Measurements from ENCODE around the gene ZBTB42.
"Not testable (repeated sequence)": the region's sequence is repeated elsewhere in the genome, so short reads cannot be mapped to it uniquely, and the experiment has no call there.

Gene ZBTB42

DNA sequence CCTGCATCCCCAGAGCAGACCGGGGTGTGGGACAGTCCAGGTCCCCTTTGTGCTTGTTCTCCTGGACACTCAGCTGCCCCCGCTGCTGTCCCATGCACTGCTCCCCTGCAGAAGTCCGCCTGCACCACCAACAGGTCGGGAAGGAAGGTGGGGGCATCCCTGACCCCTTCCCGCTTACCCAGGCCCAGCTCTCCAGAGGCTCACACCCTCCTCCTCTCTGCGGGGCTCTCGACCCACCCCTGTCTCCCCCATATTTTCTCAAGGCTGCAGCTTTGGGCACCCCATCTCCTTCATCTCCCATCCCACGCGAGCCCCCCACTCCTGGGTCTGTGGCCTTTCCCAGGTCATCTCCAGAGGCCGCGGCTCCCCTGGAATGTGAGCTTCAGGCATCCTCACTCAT, 9.4 kb downstream of the ZBTB42 start:
- no peak for DNase-seq (ENCODE audit: low read depth)

DNA sequence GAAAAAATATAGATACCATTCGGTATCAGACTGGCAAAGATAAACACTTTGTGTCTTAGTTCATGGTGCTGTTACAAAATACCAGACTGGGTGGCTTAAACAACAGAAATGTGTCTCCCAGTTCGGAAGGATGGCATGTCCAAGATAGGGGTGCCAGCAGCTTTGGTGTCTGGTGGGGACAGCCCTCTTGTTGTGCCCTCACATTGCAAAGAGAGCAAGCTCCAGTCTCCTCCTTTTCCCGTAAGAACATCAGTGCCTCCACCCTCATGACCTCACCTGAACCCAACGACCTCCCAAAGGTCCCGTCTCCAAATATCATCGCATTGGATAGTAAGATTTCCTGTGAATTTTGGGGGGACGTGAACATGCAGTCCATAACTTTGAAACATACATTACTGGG, 12.4 kb downstream of the ZBTB42 start:
- DNase-seq (ENCODE audit: low read depth), result no peak

DNA sequence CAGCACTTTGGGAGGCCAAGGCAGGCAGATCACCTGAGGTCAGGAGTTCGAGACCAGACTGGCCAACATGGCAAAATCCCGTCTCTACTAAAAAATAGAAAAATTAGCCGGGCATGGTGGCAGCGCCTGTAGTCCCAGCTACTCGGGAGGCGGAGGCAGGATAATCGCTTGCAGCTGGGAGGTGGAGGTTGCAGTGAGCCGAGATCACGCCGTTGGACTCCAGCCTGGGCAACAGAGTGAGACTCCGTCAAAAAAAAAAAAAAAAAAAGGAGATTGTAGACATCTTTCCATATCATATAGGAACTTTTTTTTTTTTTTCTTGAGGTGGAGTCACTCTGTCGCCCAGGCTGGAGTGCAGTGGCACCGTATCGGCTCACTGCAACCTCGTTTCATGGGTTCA, 13.8 kb downstream of the ZBTB42 start:
- not testable (repeated sequence) for DNase-seq (ENCODE audit: low read depth)

DNA sequence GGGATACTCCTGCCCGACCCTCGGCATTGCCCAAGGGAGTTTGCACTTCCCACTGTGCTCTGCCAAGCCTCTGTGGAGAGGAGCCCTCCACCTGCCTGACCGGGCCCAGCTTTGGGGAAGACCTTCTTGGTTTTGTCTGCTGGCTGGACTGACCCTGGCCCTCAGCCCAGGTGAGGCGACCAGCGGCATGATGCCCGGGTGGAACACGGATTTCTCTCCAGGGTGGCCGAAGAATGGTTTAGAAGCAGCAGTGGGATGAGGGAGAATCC, 15.6 kb downstream of the ZBTB42 start:
- no peak for DNase-seq (ENCODE audit: low read depth)

DNA sequence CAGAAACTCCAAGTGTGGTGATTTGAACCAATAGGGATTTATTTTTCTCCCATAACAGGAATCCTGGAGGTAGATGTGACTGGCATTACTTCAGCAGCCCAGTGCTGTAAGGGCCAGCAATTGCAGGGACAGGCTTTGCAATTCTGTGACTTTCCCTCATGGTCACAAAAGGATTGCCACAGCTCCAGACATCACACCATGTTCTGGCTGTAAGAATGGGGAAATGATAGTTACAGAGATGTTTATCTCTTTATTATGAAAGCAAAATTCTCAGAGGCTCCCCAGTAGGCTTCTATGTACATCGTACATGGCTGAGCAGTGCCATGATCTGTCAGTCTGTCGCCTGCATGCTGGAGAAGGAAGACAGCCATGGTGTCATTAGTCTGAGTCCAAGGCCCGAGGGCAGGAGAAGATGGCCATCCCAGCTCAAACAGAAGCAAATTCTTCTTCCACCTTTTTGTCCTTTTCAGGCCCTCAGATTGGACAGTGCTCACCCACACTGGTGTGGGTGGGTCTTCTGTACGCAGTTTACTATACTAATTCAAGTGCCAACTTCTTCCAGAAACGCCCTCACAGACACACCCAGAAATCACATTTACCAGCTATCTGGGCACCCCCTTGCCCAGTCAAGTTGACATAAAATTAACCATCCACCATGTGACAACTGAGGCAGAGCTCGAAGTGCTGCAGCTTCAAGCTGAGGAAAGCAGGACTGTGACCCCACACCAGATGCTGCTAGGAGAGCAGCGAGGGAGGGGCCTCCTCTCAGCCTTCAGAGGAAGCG, 17.2 kb downstream of the ZBTB42 start:
- DNase-seq (ENCODE audit: low read depth), result no peak

DNA sequence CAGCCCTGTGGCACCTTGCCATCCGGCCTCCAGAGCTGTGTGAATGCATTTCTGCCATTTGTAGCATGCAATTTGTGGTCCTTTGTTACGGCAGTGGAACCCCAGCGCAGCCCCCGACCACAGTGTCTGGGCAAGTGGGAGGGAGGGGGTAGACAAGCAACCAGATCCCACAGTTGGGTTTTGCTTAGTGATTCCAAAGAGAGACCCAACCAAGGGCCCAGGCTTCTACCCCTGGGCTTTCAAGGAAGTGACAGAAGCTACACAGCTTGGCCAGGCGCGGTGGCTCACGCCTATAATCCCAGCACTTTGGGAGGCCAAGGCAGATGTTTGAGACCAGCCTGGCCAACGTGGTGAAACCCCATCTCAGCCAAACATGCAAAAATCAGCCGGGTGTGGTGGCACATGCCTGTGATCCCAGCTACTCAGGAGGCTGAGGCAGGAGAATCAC, 17.8 kb downstream of the ZBTB42 start:
- no peak for DNase-seq (ENCODE audit: low read depth)

DNA sequence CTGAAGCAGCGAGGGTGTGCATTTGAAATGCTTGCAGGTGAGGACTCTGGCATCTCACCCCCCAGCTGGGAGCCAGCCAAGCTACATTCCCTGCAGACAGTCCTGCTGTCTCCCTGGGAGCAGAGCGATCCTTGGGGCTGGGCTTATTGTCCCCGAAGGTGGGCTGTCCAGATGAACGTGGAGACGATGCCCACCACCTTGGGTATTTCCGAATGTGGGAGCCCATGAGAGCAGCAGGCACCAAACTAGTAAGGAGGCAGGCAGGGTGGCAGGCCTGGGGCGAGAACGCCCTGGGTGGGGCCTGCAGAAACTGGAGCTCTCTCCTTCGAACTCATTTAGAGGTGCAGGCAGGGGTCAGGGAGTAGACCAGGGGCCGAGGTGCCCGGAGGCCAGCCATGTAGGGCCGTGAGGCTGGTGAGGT, 18.5 kb downstream of the ZBTB42 start:
- no peak for DNase-seq (ENCODE audit: low read depth)

DNA sequence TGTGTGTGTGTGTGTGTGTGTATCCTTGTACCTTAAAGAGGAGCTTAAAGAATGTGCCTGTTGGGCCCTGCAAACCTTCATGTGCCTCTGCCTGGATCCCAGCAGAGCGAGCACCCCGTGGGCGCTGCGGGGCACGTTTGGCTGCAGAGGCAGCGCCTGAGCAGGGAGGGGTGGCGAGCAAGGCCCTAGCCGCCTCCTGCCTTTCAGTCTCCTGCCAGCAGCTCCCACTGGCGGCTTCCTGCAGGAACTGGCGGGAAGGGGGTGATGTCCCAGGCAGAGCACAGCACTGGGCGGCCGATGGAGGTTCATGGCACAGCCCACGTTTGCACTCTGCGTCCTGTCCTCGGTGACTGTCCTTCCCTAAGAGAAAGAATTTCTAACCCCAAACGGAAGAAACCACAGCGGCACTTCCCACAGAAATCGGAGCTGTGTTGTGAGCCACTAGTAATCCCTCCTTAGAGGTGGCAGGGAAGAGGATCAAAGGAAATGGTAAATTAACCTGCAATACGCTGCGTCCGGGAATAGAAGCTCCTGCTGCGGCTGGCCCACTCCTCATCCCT, 19.8 kb downstream of the ZBTB42 start:
- no peak for DNase-seq (ENCODE audit: low read depth)

DNA sequence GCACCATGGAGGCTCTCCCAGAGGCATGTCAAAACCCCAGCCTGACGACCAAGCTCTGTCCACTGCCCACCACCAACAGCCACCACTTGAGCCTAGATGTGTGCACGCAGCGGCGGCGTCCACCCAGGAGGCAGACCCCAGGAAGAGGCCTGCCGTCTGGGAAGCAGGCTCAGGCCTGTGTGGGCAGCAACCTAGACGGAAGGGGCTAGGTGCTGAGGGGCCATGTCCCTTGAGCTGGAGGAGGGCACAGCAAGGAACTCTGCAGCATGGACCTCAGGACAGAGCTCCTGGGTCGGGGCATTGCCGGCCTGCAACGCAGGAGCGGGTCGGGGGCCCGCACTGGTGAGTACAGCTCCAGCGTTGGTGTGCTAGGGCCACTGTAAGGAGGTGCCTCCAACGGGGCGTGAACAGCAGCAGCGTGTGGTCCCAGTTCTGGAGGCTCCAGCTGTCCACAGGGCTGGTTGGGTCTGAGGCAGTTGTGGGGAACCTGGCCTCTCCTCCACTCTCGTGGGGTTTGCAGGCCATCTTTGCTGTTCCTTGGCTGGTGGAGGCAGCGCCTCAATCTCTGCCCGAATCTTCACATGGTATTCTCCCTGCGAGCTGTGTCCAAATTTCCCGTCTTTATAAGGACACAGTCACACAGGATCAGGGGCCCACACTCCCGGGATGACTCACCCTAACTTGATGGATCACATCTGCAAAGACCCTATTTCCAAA, 20.5 kb downstream of the ZBTB42 start:
- no peak for DNase-seq (ENCODE audit: low read depth)

DNA sequence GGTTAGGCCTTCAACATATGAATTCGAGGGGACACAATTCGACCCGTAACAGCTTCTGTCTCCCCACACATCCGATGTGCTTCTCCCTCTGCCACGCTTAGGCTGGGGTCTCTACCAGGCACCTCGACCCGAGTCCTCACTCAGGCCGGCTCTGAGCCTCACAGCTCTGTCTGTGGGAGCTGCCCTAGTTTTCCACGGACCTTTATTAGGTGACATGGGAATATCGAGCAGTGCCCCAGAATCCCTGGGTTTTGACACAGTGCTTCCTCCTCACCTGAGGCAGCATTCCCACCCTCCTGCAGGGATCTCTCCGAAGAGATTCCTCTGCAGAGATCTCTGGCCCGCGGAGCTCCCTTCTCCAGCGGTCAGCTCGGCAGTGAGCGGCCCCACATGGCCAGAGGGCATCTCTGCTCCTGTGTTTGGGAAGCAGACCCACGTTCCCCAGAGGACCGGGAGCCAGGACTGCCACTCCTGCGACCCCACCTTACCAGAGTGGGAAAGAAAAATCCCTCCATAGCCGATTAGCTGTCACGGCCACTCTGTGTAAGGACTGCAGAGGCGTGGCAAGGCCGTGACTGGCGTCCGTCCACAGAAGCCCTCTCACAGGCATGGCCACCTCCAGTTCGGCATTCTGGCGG, 21.2 kb downstream of the ZBTB42 start:
- DNase-seq (ENCODE audit: low read depth), result no peak

DNA sequence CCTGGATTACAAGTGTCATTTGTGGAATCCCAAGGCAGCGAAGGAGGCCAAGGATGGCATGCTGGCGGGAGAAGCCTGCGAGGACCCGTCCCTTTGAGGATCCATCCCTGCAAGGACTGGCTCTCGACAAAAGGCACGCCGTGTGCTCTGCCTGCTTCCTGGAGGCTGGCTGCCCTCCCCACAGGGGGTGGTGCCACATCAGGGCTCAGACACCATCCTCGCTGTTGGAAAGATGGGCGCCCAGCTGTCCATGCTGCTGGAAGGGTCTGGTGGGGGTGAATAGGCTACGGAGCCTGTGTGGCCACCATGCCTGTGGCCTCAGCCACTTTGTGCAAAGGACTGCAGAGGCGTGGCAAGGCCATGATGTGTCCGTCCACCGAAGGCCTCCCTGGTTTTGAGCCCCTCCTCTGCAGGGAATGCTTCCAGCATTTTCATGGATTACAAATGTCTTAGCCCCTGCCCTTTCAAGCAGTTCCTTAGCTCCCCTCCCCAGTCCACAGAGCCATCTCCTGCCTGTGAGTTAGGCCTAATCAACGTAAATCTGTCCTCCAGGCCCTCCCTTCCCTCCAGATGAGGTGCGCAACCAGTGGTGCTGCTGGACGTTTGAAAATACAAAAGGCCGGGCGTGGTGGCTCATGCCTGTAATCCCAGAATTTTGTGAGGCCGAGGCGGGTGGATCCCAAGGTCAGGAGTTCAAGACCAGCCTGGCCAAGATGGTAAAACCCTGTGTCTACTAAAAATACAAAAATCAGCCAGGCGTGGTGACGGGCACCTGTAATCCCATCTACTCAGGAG, 22.1 kb downstream of the ZBTB42 start:
- DNase-seq (ENCODE audit: low read depth), result no peak

DNA sequence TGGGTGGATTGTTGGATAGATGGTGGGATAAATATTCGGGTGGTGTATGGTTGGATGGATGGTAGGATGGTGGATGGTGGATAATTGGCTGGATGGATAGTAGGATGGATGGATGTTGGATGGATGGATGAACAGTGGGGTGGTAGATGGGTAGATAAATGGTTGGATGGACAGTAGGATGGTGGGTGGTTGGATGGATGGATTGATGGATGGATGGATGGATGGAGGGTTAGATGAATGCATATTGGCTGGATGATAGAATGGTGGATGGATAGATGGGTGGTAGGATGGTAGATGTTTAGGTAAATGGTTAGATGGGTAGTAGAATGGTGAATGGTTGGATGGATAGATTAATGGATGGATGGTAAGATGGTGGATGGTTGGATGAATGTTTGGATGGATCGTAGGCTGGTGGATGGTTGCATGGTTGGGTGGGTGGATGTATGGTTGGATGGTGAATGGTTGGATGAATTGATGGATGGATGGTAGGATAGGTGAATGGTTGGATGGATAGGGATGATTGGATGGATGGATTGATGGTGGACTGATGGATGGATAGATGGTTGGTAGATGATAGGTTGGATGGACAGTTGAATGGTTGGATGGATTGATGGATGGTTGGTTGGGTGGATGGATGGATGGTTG, 23.6 kb downstream of the ZBTB42 start:
- no peak for DNase-seq (ENCODE audit: low read depth)

DNA sequence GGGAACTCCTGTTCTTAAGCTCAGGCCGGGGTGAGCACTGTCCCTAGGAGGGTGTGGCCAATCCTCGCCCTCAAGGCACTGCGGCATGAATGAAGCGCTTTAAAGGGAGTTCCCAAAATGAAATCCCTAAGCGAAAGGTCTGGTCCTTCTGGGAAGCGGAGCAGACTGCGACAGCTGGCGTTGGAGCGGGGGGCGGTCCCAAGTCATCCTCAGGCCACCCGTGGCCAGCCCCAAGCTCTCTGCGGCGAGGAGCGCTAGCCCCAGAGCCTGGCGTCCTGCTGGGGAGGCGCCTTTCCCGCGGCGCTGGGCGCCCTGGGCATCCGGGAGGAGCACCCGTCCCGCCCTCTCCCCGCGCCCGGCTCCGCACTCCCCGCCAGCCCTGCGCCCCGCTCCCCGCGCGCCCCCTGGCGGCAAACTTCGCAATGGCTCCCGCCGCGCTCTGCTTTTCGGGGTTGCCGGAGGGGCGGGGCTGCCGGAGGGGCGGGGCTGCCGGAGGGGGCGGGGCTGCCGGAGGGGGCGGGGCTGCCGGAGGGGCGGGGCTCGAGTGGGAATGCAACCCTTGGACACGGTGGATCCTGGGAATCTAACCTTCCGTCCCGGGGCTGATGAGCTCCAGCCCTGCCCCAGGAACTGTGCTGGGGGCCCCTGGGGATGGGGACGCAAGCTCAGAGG, 25.4 kb downstream of the ZBTB42 start:
- DNase-seq (ENCODE audit: low read depth), result peak; percentile 63

DNA sequence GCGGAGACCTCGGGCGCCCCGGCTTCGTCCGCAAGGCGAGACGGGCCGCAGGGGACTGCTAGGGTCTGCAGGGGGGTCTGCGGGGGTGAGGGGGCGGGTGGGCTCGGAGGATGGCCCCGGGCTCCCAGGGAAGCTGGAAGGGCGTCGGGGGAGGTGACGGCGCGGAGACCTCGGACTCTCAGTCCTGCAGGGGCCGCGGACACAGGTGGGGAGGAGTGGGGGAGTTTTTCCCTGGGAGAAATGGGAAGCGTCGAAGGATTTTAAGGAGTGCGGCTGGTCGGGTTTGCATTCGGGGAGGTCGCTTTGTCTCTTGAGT, 25.9 kb downstream of the ZBTB42 start:
- DNase-seq (ENCODE audit: low read depth), result no peak

DNA sequence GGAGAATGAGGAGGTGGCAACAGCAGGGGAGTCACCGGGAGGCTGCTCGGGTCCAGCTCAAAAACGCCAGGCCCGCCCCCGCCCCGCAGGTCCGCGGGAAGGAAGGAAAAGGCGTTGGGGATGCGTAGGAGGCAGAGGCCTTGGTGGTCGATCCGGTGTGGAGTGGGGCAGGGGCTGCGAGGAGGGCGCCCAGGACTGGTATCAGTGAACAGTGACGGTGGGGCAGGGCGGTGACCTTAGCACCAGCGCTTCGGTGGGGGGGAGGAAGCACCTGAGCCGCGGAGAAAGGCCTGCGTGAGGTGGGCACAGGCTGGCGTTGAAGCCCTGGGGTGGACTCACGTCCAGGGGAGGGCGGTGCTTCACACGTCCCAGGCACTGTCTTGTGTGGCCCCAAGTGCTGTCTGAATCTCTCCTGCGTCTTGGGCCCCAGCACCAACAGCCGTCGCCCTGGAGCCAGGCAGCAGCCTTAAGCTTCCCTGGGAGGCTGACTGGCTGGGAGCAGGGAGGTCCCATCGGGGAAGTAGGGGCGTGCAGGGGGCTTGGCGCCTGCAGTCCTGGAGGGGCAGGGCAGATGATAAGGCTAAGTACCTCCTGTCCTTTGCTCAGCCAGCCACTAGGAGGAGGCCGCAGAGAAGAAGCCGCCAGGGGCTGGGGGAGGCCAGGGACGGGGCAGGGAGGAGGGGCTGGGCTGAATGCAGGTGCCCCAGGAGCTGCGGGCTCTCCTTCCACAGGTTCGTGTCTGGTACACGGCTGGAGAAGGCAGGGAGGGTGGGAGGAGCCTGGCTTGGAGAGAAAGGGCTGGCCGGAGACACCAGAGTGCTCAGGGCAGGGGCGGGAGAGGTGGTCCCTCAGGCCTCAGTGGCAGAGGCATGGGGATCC, 26.5 kb downstream of the ZBTB42 start:
- no peak for DNase-seq (ENCODE audit: low read depth)

DNA sequence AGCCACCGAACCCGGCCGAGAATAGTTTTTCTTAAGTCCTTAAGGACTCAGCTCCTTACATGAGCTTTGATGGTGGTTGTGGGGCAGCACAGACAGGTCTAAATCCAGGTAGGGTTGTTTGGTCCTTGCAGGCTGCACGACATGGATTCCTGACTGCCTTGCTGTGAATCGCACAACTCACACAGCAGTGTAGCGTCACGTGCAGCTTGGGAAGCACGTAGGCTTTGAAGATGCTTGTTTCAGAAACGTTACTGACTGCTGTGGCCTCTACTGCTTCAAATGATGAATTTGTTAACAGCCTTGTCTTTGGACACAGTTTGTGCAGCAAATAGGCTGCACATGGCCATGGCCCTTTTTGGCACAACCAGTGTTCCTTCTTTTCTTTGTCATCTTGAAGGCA, 29.9 kb downstream of the ZBTB42 start:
- no peak for DNase-seq (ENCODE audit: low read depth)

DNA sequence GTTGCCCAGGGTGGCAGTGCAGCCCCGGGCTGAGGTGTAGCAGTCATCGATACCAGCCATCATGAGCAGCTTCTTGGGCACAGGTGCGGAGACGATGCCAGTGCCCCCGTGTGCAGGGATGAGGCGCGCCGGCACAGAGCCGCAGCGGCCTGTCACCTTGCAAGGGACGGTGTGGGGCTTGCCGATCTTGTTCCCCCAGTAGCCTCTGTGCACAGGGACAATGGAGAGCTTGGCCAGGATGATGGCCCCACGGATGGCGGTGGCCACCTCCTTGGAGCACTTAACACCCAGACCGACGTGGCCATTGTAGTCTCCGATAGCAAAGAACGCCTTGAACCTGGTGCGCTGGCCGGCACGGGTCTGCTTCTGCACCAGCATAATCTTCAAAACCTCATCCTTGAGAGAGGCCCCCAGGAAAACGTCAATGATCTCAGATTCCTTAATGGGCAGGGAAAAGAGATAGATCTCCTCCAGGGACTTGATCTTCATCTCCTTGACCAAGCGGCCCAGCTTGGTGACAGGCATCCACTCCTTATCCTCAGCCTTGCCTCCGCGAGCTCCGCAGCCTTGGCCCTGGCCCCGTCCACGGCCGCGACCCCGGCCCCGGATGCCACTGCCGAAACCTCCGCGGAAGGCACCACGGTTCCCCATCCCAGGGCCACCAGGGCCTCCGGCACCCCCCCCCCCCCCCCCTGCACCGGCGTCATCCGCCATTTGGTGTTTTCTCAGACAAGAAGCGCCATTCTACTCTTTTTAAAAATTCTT, 35.5 kb downstream of the ZBTB42 start:
- not testable (repeated sequence) for DNase-seq (ENCODE audit: low read depth)

DNA sequence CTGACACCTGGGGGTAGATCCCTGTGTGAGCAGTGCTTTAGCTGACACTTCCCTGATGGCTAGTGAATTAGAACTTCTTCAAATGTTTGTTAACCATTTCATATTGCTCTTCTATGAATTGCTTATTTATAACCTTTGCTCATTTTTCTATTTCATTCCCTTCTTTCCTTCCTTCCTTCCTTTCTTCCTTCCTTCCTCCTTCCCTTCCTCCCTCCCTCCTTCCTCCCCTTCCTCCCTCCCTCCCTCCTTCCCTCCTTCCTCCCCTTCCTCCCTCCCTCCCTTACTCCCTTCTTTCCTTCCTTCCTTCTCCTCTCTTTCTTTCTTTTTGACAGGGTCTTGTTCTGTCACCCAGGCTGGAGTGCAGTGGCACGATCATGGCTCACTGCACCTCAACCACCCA, 40.8 kb downstream of the ZBTB42 start:
- DNase-seq (ENCODE audit: low read depth), result no peak

DNA sequence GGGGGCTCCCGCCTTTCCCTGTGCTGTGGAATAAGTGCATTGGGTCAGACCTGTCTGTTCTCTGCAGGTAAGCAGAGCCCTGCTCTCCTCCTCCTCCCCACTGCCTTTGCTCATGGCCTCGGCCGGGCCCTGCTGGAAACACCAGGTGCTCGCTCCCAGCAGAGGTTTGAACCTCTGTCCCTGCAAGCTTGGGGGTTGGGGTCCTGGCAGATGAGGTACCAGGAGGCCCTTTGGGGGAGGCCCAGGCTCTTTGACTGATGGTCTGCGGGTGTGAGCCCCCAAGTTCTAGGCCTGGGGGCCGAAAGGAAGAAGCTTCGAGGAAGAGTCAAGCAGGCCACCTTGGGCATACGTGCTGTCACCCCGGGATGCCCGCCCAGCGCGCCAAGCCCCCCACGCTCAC, 42.1 kb downstream of the ZBTB42 start:
- DNase-seq (ENCODE audit: low read depth), result no peak
